ENCODE measurements around the gene USP47.
A peak's percentile ranks its signal among the peaks of the same experiment; 100 is the strongest.

The USP47 gene

GRCh38 chr11:11975201-11976092 lies 133.7 kb downstream of the USP47 start:
- DNase-seq (ENCODE audit: low spot score), result no peak
- peak overlapping the region; percentile 98 for H3K27ac ChIP-seq (ENCODE audit: poor library complexity, severe bottlenecking)
- TF ChIP-seq CTCF (IDR thresholded peaks at IDR 0.05; ENCODE audit: poor library complexity, severe bottlenecking), result no peak

GRCh38 chr11:11976481-11977127 lies 134.8 kb downstream of the USP47 start:
- peaks cover 24% of the 10 kb centered on the region for H3K36me3 ChIP-seq (ENCODE audit: low read depth)
- H3K9me3 ChIP-seq (ENCODE audit: severe bottlenecking), result no peaks in the 10 kb centered on the region
- no peak for DNase-seq (ENCODE audit: low spot score)
- no peaks in the 10 kb centered on the region for H3K27me3 ChIP-seq (ENCODE audit: insufficient read depth, poor library complexity, severe bottlenecking)
- H3K4me3 ChIP-seq (ENCODE audit: severe bottlenecking), result no peak overlapping the region
- no peak for TF ChIP-seq CTCF (IDR thresholded peaks at IDR 0.05; ENCODE audit: poor library complexity, severe bottlenecking)
- peaks cover 53% of the 10 kb centered on the region for H3K4me1 ChIP-seq (ENCODE audit: insufficient read depth, poor library complexity, severe bottlenecking)
- H3K27ac ChIP-seq (ENCODE audit: poor library complexity, severe bottlenecking), result peak overlapping the region; percentile 98
- no peak for ATAC-seq (ENCODE audit: low read depth)

More at GRCh38 chr11:11975201-11976092, 133.7 kb downstream of the USP47 start:
- Histone ChIP-seq H3K4me1 (ENCODE audit: insufficient read depth, poor library complexity, severe bottlenecking) (peaks cover 47% of the 10 kb centered on the region), H3K27me3 (ENCODE audit: insufficient read depth, poor library complexity, severe bottlenecking) (no peaks in the 10 kb centered on the region), H3K9me3 (ENCODE audit: severe bottlenecking) (no peaks in the 10 kb centered on the region), H3K4me3 (ENCODE audit: severe bottlenecking) (no peak overlapping the region), H3K36me3 (ENCODE audit: low read depth) (peaks cover 29% of the 10 kb centered on the region)
- ATAC-seq (ENCODE audit: low read depth), result no peak

- Histone ChIP-seq H3K4me3 (ENCODE audit: severe bottlenecking) (no peak overlapping the region), H3K27ac (ENCODE audit: poor library complexity, severe bottlenecking) (peak overlapping the region; percentile 98), H3K4me1 (ENCODE audit: insufficient read depth, poor library complexity, severe bottlenecking) (peaks cover 53% of the 10 kb centered on the region), H3K9me3 (ENCODE audit: severe bottlenecking) (no peaks in the 10 kb centered on the region), H3K36me3 (ENCODE audit: low read depth) (peaks cover 21% of the 10 kb centered on the region), H3K27me3 (ENCODE audit: insufficient read depth, poor library complexity, severe bottlenecking) (no peaks in the 10 kb centered on the region)
- peak; percentile 93 for ATAC-seq (ENCODE audit: low read depth)
- DNase-seq (ENCODE audit: low spot score), result peak; percentile 82
- TF ChIP-seq CTCF (IDR thresholded peaks at IDR 0.05; ENCODE audit: poor library complexity, severe bottlenecking), result no peak
Measured at GRCh38 chr11:11977206-11977938, 135.6 kb downstream of the USP47 start.

- Histone ChIP-seq H3K27ac (ENCODE audit: poor library complexity, severe bottlenecking) (peak overlapping the region; percentile 98), H3K9me3 (ENCODE audit: severe bottlenecking) (no peaks in the 10 kb centered on the region), H3K36me3 (ENCODE audit: low read depth) (peaks cover 21% of the 10 kb centered on the region), H3K4me3 (ENCODE audit: severe bottlenecking) (no peak overlapping the region), H3K4me1 (ENCODE audit: insufficient read depth, poor library complexity, severe bottlenecking) (peaks cover 53% of the 10 kb centered on the region), H3K27me3 (ENCODE audit: insufficient read depth, poor library complexity, severe bottlenecking) (no peaks in the 10 kb centered on the region)
- DNase-seq (ENCODE audit: low spot score) (no peak), ATAC-seq (ENCODE audit: low read depth) (no peak)
- no peak for TF ChIP-seq CTCF (IDR thresholded peaks at IDR 0.05; ENCODE audit: poor library complexity, severe bottlenecking)
Measured at GRCh38 chr11:11978098-11978637, 136.4 kb downstream of the USP47 start.
